ENCODE measurements around the gene IGFL3.

The IGFL3 gene

GRCh38 chr19:46073268-46073922, 51.1 kb downstream of the IGFL3 start:
- H3K9ac ChIP-seq (ENCODE audit: low read depth, low read length) = no peak overlapping the region
- no peak overlapping the region for H3K4me3 ChIP-seq (ENCODE audit: low read length)
- H3K36me3 ChIP-seq (ENCODE audit: insufficient read depth, low read depth, low read length) = no peaks in the 10 kb centered on the region
- no peaks in the 10 kb centered on the region; the same call in 1 of the 2 replicates for H3K4me1 ChIP-seq (ENCODE audit: insufficient read depth, low read length)
- no peak overlapping the region for H3K27ac ChIP-seq (ENCODE audit: low read length)
- no peaks in the 10 kb centered on the region for H3K9me3 ChIP-seq (ENCODE audit: insufficient read depth, low read depth, low read length)
- peaks cover 43% of the 10 kb centered on the region for H3K27me3 ChIP-seq (ENCODE audit: insufficient read depth, low read length)

All from iPS-20b (cell line).